HUES64 (cell line): ENCODE data around the gene PCAT6.

Experiments used
- H3K27ac ChIP-seq: 2 replicates; pipeline ENCODE4 v1.7.0; 2013; ENCODE audit warnings: low read depth, low read length, inconsistent platforms
- H3K27me3 ChIP-seq: 2 replicates; pipeline ENCODE4 v1.6.1; 2013; ENCODE audit warnings: mild to moderate bottlenecking, low read length; ENCODE audit not compliant: insufficient read depth
- H3K36me3 ChIP-seq: 2 replicates; pipeline ENCODE4 v1.6.1; 2013; ENCODE audit warnings: mild to moderate bottlenecking, low read length; ENCODE audit not compliant: insufficient read depth
- H3K4me1 ChIP-seq: 2 replicates; pipeline ENCODE4 v1.6.1; 2013; ENCODE audit warnings: mild to moderate bottlenecking, low read length, moderate library complexity; ENCODE audit not compliant: insufficient read depth
- H3K4me3 ChIP-seq: 2 replicates; pipeline ENCODE4 v1.5.1; 2013; ENCODE audit warnings: mild to moderate bottlenecking, low read length, moderate library complexity
- H3K9ac ChIP-seq: 2 replicates; pipeline ENCODE4 v1.6.1; 2013; ENCODE audit warnings: mild to moderate bottlenecking, low read depth, low read length
- H3K9me3 ChIP-seq: 2 replicates; pipeline ENCODE4 v1.6.1; 2013; ENCODE audit warnings: low read depth, low read length; ENCODE audit not compliant: insufficient read depth
- WGBS: fragments of 150-250, 120-280 bp; methylation state at CpG from one replicate; pipeline ENCODE4 v1.1.7; 2013; ENCODE audit warnings: missing lambda C conversion rate; 5-methylcytosine and 5-hydroxymethylcytosine counted together

PCAT6 gene

GRCh38 chr1:202798260-202798659 lies 12.5 kb upstream of the PCAT6 start:
- H3K9ac ChIP-seq, result no peak overlapping the region
- peaks cover 17% of the 10 kb centered on the region for H3K4me1 ChIP-seq
- H3K27me3 ChIP-seq, result no peaks in the 10 kb centered on the region
- peaks cover 26% of the 10 kb centered on the region for H3K36me3 ChIP-seq
- no peak overlapping the region for H3K27ac ChIP-seq
- no peak overlapping the region for H3K4me3 ChIP-seq
- 97% methylated on average over 4 of the region's 4 CpGs for WGBS
- H3K9me3 ChIP-seq, result no peaks in the 10 kb centered on the region

- Histone ChIP-seq H3K4me1 (peaks cover 20% of the 10 kb centered on the region), H3K36me3 (peaks cover 26% of the 10 kb centered on the region), H3K9me3 (no peaks in the 10 kb centered on the region), H3K9ac (no peak overlapping the region), H3K27me3 (no peaks in the 10 kb centered on the region), H3K4me3 (no peak overlapping the region), H3K27ac (no peak overlapping the region)
- WGBS, result 98% methylated on average over 6 of the region's 6 CpGs
Measured at GRCh38 chr1:202798792-202799331, 11.9 kb upstream of the PCAT6 start.

- H3K4me1 ChIP-seq, result peaks cover 37% of the 10 kb centered on the region
Measured at GRCh38 chr1:202800742-202801141, 10.0 kb upstream of the PCAT6 start.

GRCh38 chr1:202801175-202801574 lies 9.6 kb upstream of the PCAT6 start:
- peaks cover 42% of the 10 kb centered on the region for H3K4me1 ChIP-seq
- H3K4me3 ChIP-seq, result no peak overlapping the region
- H3K9ac ChIP-seq, result no peak overlapping the region
- H3K27ac ChIP-seq, result no peak overlapping the region
- no peaks in the 10 kb centered on the region for H3K9me3 ChIP-seq
- peaks cover 21% of the 10 kb centered on the region for H3K36me3 ChIP-seq
- 97% methylated on average over 2 of the region's 2 CpGs for WGBS
- H3K27me3 ChIP-seq, result no peaks in the 10 kb centered on the region

More at GRCh38 chr1:202800742-202801141, 10.0 kb upstream of the PCAT6 start:
- no peak overlapping the region for H3K9ac ChIP-seq
- H3K27ac ChIP-seq, result no peak overlapping the region
- H3K36me3 ChIP-seq, result peaks cover 24% of the 10 kb centered on the region
- 100% methylated on average over 1 of the region's 1 CpG for WGBS
- no peaks in the 10 kb centered on the region for H3K27me3 ChIP-seq
- H3K4me3 ChIP-seq, result no peak overlapping the region
- no peaks in the 10 kb centered on the region for H3K9me3 ChIP-seq

GRCh38 chr1:202802034-202802433 lies 8.7 kb upstream of the PCAT6 start:
- Histone ChIP-seq H3K4me1 (peaks cover 43% of the 10 kb centered on the region), H3K27me3 (no peaks in the 10 kb centered on the region), H3K36me3 (peaks cover 17% of the 10 kb centered on the region), H3K9me3 (no peaks in the 10 kb centered on the region), H3K9ac (no peak overlapping the region), H3K4me3 (no peak overlapping the region), H3K27ac (no peak overlapping the region)
- 90% methylated on average over 2 of the region's 2 CpGs for WGBS

- H3K27ac ChIP-seq, result no peak overlapping the region
- no peaks in the 10 kb centered on the region for H3K9me3 ChIP-seq
- 94% methylated on average over 13 of the region's 15 CpGs for WGBS
- no peak overlapping the region for H3K4me3 ChIP-seq
- H3K36me3 ChIP-seq, result peaks cover 17% of the 10 kb centered on the region
- H3K27me3 ChIP-seq, result no peaks in the 10 kb centered on the region
- H3K9ac ChIP-seq, result no peak overlapping the region
- peaks cover 43% of the 10 kb centered on the region for H3K4me1 ChIP-seq
Measured at GRCh38 chr1:202802998-202803932, 7.5 kb upstream of the PCAT6 start.

GRCh38 chr1:202804126-202804525 lies 6.6 kb upstream of the PCAT6 start:
- WGBS, result 84% methylated on average over 3 of the region's 4 CpGs
- H3K4me3 ChIP-seq, result peak overlapping the region; percentile 15; the same call in 1 of the 2 replicates
- H3K9me3 ChIP-seq, result no peaks in the 10 kb centered on the region
- H3K27ac ChIP-seq, result no peak overlapping the region
- H3K36me3 ChIP-seq, result peaks cover 9% of the 10 kb centered on the region; the same call in 1 of the 2 replicates
- H3K9ac ChIP-seq, result no peak overlapping the region
- peaks cover 48% of the 10 kb centered on the region for H3K4me1 ChIP-seq
- H3K27me3 ChIP-seq, result peaks cover 6% of the 10 kb centered on the region

- Histone ChIP-seq H3K4me3 (peak overlapping the region; percentile 95), H3K9ac (peak overlapping the region; percentile 91)
- 16% methylated on average over 5 of the region's 7 CpGs for WGBS
Measured at GRCh38 chr1:202805886-202806844, 4.6 kb upstream of the PCAT6 start.

GRCh38 chr1:202806845-202807450 lies 3.8 kb upstream of the PCAT6 start:
- H3K36me3 ChIP-seq, result no peaks in the 10 kb centered on the region
- peak overlapping the region; percentile 35 for H3K27ac ChIP-seq
- peaks cover 12% of the 10 kb centered on the region for H3K27me3 ChIP-seq
- H3K4me1 ChIP-seq, result peaks cover 53% of the 10 kb centered on the region
- under 1% methylated on average over 48 of the region's 51 CpGs for WGBS
- H3K9ac ChIP-seq, result peak overlapping the region; percentile 91
- no peaks in the 10 kb centered on the region for H3K9me3 ChIP-seq
- H3K4me3 ChIP-seq, result peak overlapping the region; percentile 95

More at GRCh38 chr1:202805886-202806844, 4.6 kb upstream of the PCAT6 start:
- Histone ChIP-seq H3K9me3 (no peaks in the 10 kb centered on the region), H3K27me3 (peaks cover 12% of the 10 kb centered on the region), H3K36me3 (no peaks in the 10 kb centered on the region), H3K27ac (peak overlapping the region; percentile 35), H3K4me1 (peaks cover 56% of the 10 kb centered on the region)

- H3K27me3 ChIP-seq, result peaks cover 12% of the 10 kb centered on the region
- peaks cover 56% of the 10 kb centered on the region for H3K4me1 ChIP-seq
- H3K9me3 ChIP-seq, result no peaks in the 10 kb centered on the region
- peak overlapping the region; percentile 91 for H3K9ac ChIP-seq
- no peaks in the 10 kb centered on the region for H3K36me3 ChIP-seq
- under 1% methylated on average over 45 of the region's 45 CpGs for WGBS
- H3K27ac ChIP-seq, result peak overlapping the region; percentile 73
- peak overlapping the region; percentile 95 for H3K4me3 ChIP-seq
Measured at GRCh38 chr1:202807451-202807925, 3.3 kb upstream of the PCAT6 start.
